Measurements from ENCODE around the gene AFM. TPM values are rescaled to one million over a fixed set of nuclear protein-coding genes. Genes with fewer than 3 reads are reported as not detected.

The AFM gene
- total RNA-seq, 1 experiment from 2014 or later, result 2.5 TPM

DNA sequence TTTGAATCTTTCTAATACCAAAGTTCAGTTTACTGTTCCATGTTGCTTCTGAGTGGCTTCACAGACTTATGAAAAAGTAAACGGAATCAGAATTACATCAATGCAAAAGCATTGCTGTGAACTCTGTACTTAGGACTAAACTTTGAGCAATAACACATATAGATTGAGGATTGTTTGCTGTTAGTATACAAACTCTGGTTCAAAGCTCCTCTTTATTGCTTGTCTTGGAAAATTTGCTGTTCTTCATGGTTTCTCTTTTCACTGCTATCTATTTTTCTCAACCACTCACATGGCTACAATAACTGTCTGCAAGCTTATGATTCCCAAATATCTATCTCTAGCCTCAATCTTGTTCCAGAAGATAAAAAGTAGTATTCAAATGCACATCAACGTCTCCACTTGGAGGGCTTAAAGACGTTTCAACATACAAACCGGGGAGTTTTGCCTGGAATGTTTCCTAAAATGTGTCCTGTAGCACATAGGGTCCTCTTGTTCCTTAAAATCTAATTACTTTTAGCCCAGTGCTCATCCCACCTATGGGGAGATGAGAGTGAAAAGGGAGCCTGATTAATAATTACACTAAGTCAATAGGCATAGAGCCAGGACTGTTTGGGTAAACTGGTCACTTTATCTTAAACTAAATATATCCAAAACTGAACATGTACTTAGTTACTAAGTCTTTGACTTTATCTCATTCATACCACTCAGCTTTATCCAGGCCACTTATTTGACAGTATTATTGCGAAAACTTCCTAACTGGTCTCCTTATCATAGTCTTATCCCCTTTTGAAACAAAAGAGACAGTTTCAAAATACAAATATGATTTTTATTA lies 49.2 kb upstream of the AFM start:
- H3K27ac Mint-ChIP-seq (ENCODE audit: unreplicated experiment), result peak overlapping the region; percentile 53
- CTCF ChIA-PET, result interaction anchor here (0.7 to 1.5 kb wide), 3 partner anchors 14 to 241 kb away, joined by 3 to 11 read pairs (median 7); no protein-coding TSS in a partner anchor
- Histone ChIP-seq H3K36me3 (ENCODE audit: control insufficient read depth, insufficient read depth, low read length) (no peaks in the 10 kb centered on the region), H3K4me1 (peaks cover 53% of the 10 kb centered on the region), H3K4me3 (ENCODE audit: low read depth, low read length) (no peak overlapping the region), H3K27me3 (replicated peaks; ENCODE audit: control insufficient read depth, insufficient read depth, low read length) (no peaks in the 10 kb centered on the region), H3K9me3 (no peaks in the 10 kb centered on the region)
- no peaks in the 10 kb centered on the region for H3K27me3 Mint-ChIP-seq (ENCODE audit: insufficient read depth, unreplicated experiment)
- H3K36me3 Mint-ChIP-seq (ENCODE audit: insufficient read depth, unreplicated experiment), result no peaks in the 10 kb centered on the region
- H3K4me1 Mint-ChIP-seq (ENCODE audit: low read depth, unreplicated experiment), result peaks cover 31% of the 10 kb centered on the region
- TF ChIP-seq, protein P1, sequence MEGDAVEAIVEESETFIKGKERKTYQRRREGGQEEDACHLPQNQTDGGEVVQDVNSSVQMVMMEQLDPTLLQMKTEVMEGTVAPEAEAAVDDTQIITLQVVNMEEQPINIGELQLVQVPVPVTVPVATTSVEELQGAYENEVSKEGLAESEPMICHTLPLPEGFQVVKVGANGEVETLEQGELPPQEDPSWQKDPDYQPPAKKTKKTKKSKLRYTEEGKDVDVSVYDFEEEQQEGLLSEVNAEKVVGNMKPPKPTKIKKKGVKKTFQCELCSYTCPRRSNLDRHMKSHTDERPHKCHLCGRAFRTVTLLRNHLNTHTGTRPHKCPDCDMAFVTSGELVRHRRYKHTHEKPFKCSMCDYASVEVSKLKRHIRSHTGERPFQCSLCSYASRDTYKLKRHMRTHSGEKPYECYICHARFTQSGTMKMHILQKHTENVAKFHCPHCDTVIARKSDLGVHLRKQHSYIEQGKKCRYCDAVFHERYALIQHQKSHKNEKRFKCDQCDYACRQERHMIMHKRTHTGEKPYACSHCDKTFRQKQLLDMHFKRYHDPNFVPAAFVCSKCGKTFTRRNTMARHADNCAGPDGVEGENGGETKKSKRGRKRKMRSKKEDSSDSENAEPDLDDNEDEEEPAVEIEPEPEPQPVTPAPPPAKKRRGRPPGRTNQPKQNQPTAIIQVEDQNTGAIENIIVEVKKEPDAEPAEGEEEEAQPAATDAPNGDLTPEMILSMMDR (IDR thresholded peaks at IDR 0.05; ENCODE audit: insufficient read depth in 1 of 2, low read depth in 1 of 2, low read length in 1 of 2, severe bottlenecking in 1 of 2, unreplicated experiment in 1 of 2), result no peak
- H3K4me3 Mint-ChIP-seq (ENCODE audit: unreplicated experiment), result peak overlapping the region; percentile 15
- POLR2A ChIA-PET, result no interaction called here
- intact Hi-C loops (cut with micrococcal nuclease; ENCODE audit: unreplicated experiment), result loop anchor here (1.0 kb wide), 4 partner anchors 21 to 87 kb away; no protein-coding TSS in a partner anchor
- no TSS peak for BruUV-seq (replicated peaks)
- peak in 1 of 2 experiments; percentile 51 for DNase-seq
- no peaks in the 10 kb centered on the region for H3K9me3 Mint-ChIP-seq (ENCODE audit: unreplicated experiment)

DNA sequence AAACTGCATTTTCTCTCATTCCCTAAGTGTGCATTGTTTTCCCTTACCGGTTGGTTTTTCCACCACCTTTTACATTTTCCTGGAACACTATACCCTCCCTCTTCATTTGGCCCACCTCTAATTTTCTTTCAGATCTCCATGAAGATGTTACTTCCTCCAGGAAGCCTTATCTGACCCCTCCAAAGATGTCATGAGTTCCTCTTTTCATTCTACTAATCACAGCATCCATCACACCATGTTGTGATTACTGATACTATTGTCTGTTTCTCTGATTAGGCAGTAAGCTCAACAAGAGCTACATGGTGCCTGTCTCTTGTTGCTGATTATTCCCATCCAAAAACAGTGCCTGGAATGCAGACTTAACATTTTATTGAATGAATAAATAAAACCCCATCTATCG lies 48.4 kb upstream of the AFM start:
- no peak overlapping the region for H3K4me3 ChIP-seq (ENCODE audit: low read depth, low read length)
- H3K36me3 ChIP-seq (ENCODE audit: control insufficient read depth, insufficient read depth, low read length), result no peaks in the 10 kb centered on the region
- H3K4me3 Mint-ChIP-seq (ENCODE audit: unreplicated experiment), result peak overlapping the region; percentile 0
- no peaks in the 10 kb centered on the region for H3K27me3 Mint-ChIP-seq (ENCODE audit: insufficient read depth, unreplicated experiment)
- peaks cover 31% of the 10 kb centered on the region for H3K4me1 Mint-ChIP-seq (ENCODE audit: low read depth, unreplicated experiment)
- ChIA-PET CTCF (interaction anchor here (1.2 kb wide), 1 partner anchor 13 kb away, joined by 7 read pairs; no protein-coding TSS in a partner anchor), POLR2A (no interaction called here)
- TF ChIP-seq, protein P1 (IDR thresholded peaks at IDR 0.05; ENCODE audit: insufficient read depth in 1 of 2, low read depth in 1 of 2, low read length in 1 of 2, severe bottlenecking in 1 of 2, unreplicated experiment in 1 of 2), result no peak
- intact Hi-C loops (cut with micrococcal nuclease; ENCODE audit: unreplicated experiment), result no loop called here
- H3K9me3 ChIP-seq, result no peaks in the 10 kb centered on the region
- H3K36me3 Mint-ChIP-seq (ENCODE audit: insufficient read depth, unreplicated experiment), result no peaks in the 10 kb centered on the region
- H3K9me3 Mint-ChIP-seq (ENCODE audit: unreplicated experiment), result no peaks in the 10 kb centered on the region
- DNase-seq, result no peak
- H3K4me1 ChIP-seq, result peaks cover 50% of the 10 kb centered on the region
- no peak overlapping the region for H3K27ac Mint-ChIP-seq (ENCODE audit: unreplicated experiment)
- BruUV-seq (replicated peaks), result no TSS peak
- no peaks in the 10 kb centered on the region for H3K27me3 ChIP-seq (replicated peaks; ENCODE audit: control insufficient read depth, insufficient read depth, low read length)

DNA sequence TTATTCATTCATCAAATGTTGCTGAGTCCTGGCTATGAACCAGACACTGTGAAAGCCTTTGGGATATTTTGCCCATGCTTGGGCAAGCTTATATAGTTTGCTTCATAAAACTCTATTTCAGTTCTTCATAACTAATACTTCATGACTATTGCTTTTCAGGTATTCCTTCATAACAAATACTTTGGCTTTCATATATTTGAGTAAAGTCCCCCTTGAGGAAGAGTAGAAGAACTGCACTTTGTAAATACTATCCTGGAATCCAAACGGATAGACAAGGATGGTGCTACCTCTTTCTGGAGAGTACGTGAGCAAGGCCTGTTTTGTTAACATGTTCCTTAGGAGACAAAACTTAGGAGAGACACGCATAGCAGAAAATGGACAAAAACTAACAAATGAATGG lies 47.2 kb upstream of the AFM start:
- Histone ChIP-seq H3K4me1 (peaks cover 50% of the 10 kb centered on the region), H3K9me3 (no peaks in the 10 kb centered on the region), H3K4me3 (ENCODE audit: low read depth, low read length) (no peak overlapping the region), H3K36me3 (ENCODE audit: control insufficient read depth, insufficient read depth, low read length) (no peaks in the 10 kb centered on the region), H3K27me3 (replicated peaks; ENCODE audit: control insufficient read depth, insufficient read depth, low read length) (no peaks in the 10 kb centered on the region)
- intact Hi-C loops (cut with micrococcal nuclease; ENCODE audit: unreplicated experiment), result loop anchor here (1.0 kb wide), 1 partner anchor 12 kb away; no protein-coding TSS in a partner anchor
- Mint-ChIP-seq H3K9me3 (ENCODE audit: unreplicated experiment) (no peaks in the 10 kb centered on the region), H3K4me1 (ENCODE audit: low read depth, unreplicated experiment) (peaks cover 31% of the 10 kb centered on the region), H3K27me3 (ENCODE audit: insufficient read depth, unreplicated experiment) (no peaks in the 10 kb centered on the region), H3K4me3 (ENCODE audit: unreplicated experiment) (no peak overlapping the region), H3K27ac (ENCODE audit: unreplicated experiment) (no peak overlapping the region), H3K36me3 (ENCODE audit: insufficient read depth, unreplicated experiment) (no peaks in the 10 kb centered on the region)
- TF ChIP-seq, protein P1 (IDR thresholded peaks at IDR 0.05; ENCODE audit: insufficient read depth in 1 of 2, low read depth in 1 of 2, low read length in 1 of 2, severe bottlenecking in 1 of 2, unreplicated experiment in 1 of 2), result peak in 1 of 2 experiments; percentile 32
- no peak for DNase-seq
- CTCF ChIA-PET, result no interaction called here
- BruUV-seq (replicated peaks), result no TSS peak
- POLR2A ChIA-PET, result no interaction called here

Measured in Caco-2 (cell line).